ENCODE data around the gene CTTNBP2NL. TPM values are rescaled to one million over a fixed set of nuclear protein-coding genes. Genes with fewer than 3 reads are reported as not detected.
"Not testable (repeated sequence)": the region's sequence is repeated elsewhere in the genome, so short reads cannot be mapped to it uniquely, and the experiment has no call there.

The CTTNBP2NL gene
- total RNA-seq, 2 experiments from 2014 or later, result 2.8 to 7.0 TPM

DNA sequence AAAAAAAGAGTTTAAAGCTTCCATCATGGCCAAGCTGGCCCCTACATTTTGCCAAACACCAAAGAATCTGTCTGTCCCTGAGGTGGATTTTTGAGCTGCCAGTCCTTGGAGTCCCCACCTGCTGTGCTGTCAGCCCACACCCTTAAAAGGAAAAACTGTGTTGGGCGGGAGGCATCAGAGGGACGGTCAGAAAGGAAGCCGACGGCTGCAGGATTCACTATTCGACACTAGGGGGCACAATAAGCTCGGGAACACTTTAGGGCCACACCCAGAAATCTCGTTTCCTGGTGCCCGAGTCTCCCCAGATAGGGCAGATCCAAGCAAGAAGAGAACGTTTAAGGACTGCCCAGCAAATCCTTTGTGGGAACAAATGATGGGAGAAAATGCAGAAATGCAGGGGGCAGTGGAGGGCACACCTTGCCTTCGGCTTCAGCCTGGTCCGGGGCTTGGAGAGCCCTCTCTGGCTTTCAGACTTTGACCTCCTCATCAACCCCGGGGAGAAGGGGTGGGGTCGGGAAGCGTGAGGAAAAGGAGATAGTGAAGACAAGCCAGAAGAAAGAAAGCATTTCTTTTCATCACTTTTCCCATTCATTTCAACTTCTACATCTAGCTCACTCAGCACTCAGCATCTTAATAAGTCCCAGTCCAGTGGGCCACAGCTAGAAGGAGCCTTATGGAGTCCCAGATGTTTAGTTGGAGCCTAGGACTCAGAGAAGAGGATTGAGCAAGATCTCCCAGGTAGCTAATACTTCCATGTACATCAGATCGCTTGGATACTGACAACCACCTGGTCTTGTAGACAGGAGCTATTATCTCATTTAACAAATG is 5.0 kb upstream of the CTTNBP2NL start:
- Mint-ChIP-seq H3K27me3 (peaks cover 16% of the 10 kb centered on the region), H3K27ac (peak overlapping the region; percentile 72), H3K36me3 (no peaks in the 10 kb centered on the region), H3K9me3 (ENCODE audit: low read depth) (no peaks in the 10 kb centered on the region), H3K4me1 (peaks cover 48% of the 10 kb centered on the region), H3K4me3 (peak overlapping the region; percentile 76)
- ATAC-seq (peak; percentile 93), DNase-seq (peak; percentile 89)
- CTCF ChIA-PET, result interaction anchor here (0.5 to 7.3 kb wide), 35 partner anchors 10 to 682 kb away, joined by 3 to 171 read pairs (median 4); partner anchors contain the start of genes LRIG2, MOV10, PPM1J and RHOC

DNA sequence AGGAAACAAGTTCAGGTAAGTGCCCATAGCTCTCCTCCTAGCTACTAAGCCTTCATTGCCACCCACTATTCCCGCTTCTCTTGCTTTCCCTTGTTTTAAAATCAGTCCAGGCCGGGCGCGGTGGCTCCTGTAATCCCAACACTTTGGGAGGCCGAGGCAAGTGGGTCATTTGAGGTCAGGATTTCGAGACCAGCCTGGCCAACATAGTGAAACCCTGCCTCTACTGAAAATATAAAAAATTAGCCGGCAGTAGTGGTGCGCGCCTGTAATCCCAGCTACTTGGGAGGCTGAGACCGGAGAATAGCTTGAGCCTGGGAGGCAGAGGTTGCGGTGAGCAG is 4.4 kb upstream of the CTTNBP2NL start:
- CTCF ChIA-PET, result interaction anchor here (0.5 to 7.3 kb wide), 26 partner anchors 10 to 681 kb away, joined by 3 to 171 read pairs (median 6); partner anchors contain the start of genes LRIG2, PPM1J, RHOC and ST7L
- ATAC-seq (no peak), DNase-seq (no peak)
- Mint-ChIP-seq H3K4me1 (peaks cover 48% of the 10 kb centered on the region), H3K27me3 (peaks cover 16% of the 10 kb centered on the region), H3K9me3 (ENCODE audit: low read depth) (no peaks in the 10 kb centered on the region), H3K4me3 (peak overlapping the region; percentile 76), H3K36me3 (no peaks in the 10 kb centered on the region), H3K27ac (no peak overlapping the region)

DNA sequence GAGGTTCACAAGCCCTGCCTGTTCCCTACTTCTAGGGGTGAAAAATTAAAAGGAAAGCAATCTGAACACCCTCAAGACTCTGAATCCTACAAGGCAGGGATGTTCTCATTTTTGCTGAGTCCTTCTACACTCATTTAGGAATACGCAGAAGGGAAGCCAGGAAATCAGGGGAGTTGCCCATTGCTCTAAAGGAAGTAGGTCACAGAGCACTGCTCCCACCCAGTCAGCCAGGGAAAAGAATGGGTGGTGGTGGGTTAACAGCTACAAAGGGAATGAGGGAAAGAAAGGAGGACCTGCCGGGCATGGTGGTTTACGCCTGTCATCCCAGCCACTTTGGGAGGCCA is 2.4 kb upstream of the CTTNBP2NL start:
- Mint-ChIP-seq H3K27me3 (peaks cover 18% of the 10 kb centered on the region), H3K27ac (no peak overlapping the region), H3K4me3 (no peak overlapping the region), H3K4me1 (peaks cover 50% of the 10 kb centered on the region), H3K9me3 (ENCODE audit: low read depth) (no peaks in the 10 kb centered on the region), H3K36me3 (no peaks in the 10 kb centered on the region)
- CTCF ChIA-PET, result interaction anchor here (1.0 to 7.3 kb wide), 4 partner anchors 13 to 322 kb away, joined by 3 to 171 read pairs (median 6); partner anchors contain the start of gene PPM1J
- ATAC-seq (no peak), DNase-seq (no peak)

DNA sequence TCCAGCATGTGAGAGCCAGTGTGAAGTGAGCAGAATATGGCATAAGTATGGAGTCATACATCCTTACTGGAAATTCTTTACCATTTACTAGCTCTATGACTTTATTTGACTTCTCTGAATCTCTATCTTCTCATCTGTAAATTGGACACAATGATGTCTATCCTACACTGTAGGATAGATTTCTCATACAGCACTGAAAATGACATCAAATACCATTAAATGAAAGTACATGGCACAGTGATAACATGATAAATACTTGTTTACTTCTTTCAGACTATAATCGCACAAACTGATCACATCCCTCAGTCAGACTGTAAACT is 1.3 kb upstream of the CTTNBP2NL start:
- Mint-ChIP-seq H3K36me3 (no peaks in the 10 kb centered on the region), H3K4me1 (peaks cover 45% of the 10 kb centered on the region), H3K4me3 (no peak overlapping the region), H3K9me3 (ENCODE audit: low read depth) (no peaks in the 10 kb centered on the region), H3K27me3 (peaks cover 13% of the 10 kb centered on the region), H3K27ac (no peak overlapping the region)
- CTCF ChIA-PET, result interaction anchor here (0.8 to 7.3 kb wide), 7 partner anchors 14 to 320 kb away, joined by 3 to 171 read pairs (median 4); partner anchors contain the start of gene PPM1J
- no peak for DNase-seq
- no peak for ATAC-seq

DNA sequence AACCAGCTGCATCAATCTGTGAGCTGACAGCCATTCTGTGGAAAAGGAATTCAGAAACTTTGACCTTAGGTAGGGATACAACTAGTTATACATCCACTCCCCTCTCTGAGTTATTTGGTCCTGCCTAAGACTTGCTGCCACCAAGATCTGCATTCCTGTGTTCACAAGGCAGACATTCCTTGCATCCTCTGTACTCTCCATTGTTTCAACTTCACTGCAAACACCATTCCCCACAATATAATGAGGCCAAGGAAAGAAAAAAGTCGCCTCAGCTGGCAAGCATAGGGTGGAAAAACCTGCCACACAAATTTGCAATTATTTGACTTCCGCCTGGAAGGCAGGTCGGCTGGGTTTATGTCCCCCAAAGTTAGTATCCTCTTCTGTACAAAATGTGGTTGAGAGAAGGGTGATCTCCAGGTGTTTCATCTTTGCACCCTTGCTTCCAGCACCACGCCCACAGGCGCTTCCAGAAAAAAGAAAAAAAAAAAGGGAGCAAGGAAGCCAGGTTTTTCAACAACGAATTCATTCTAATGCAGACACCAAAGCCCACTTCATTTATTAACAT is 676 bp upstream of the CTTNBP2NL start:
- H3K27me3 Mint-ChIP-seq, result peaks cover 13% of the 10 kb centered on the region
- DNase-seq (no peak), ATAC-seq (no peak)
- no peaks in the 10 kb centered on the region for H3K9me3 Mint-ChIP-seq (ENCODE audit: low read depth)
- H3K4me1 Mint-ChIP-seq, result peaks cover 45% of the 10 kb centered on the region
- peak overlapping the region; percentile 77 for H3K4me3 Mint-ChIP-seq
- CTCF ChIA-PET, result interaction anchor here (1.2 to 7.3 kb wide), 6 partner anchors 15 to 313 kb away, joined by 3 to 171 read pairs (median 4); no protein-coding TSS in a partner anchor
- peak overlapping the region; percentile 33 for H3K27ac Mint-ChIP-seq
- no peaks in the 10 kb centered on the region for H3K36me3 Mint-ChIP-seq

DNA sequence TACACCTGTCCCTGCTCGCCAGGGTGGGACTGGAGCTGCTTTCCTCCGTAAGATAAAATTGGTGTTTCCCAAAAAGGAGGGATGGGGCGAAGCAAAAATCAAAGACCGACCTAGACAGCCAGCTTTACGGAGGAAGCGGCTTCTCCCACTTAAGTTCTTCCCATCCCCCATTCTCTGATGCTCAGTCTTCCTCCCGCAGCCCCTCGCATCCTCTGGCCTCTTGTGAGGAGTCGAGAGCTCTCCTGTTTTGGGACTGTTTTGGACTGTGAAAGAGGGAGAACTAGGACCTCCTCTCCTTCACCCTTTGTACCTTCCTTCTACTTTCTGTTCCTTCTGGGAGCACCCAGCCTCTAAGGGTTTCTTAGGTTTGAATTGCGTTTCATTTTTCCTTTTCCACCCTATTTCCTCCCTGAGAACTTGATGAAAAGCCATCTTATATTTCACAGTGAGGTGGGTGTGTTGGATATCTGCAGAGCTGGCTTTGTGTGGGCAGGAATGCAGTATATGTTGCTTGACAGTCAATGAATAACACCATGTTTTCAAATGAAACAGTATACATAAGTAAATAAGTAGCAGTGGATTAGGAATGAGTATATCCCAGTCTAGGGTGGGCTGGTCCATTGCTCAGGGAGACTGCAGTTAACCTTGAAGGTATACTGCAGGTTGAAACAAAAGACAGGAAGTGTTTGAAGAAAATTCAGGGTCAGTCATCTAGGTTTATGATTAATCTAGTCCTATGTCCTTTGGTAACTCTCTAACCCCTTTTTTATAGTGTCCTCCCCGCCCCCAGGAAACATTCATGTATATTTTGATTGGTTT is 848 bp downstream of the CTTNBP2NL start:
- CTCF ChIA-PET, result interaction anchor here (0.9 to 1.8 kb wide), 7 partner anchors 14 to 311 kb away, joined by 3 to 6 read pairs (median 3); no protein-coding TSS in a partner anchor
- no peak overlapping the region for H3K27ac Mint-ChIP-seq

DNA sequence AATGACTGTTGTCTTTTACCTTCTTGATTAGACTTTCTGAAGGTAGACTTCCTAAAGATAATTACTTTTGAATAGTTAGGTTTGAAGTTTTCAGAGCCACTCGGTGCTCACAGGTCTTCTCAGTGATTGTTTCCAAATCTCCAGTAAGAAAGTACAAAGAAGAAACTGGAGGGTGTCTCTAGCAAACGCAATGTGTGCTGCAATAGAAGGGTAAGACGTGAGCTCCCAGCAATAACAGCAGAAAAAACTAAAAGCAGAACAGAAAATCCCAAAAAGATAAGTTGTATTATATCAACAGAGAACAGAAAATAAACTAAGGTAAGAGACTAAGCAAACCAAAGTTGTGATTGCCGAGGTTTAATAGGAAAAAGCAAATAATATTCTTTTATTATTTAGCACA is 1.8 kb downstream of the CTTNBP2NL start:
- peaks cover 15% of the 10 kb centered on the region for H3K27me3 Mint-ChIP-seq
- CTCF ChIA-PET, result interaction anchor here (1.2 to 1.5 kb wide), 2 partner anchors 21 to 68 kb away, joined by 3 to 6 read pairs; no protein-coding TSS in a partner anchor
- no peaks in the 10 kb centered on the region for H3K9me3 Mint-ChIP-seq (ENCODE audit: low read depth)

More for the DNA sequence above, 848 bp downstream of the CTTNBP2NL start:
- Mint-ChIP-seq H3K9me3 (ENCODE audit: low read depth) (no peaks in the 10 kb centered on the region), H3K4me1 (peaks cover 35% of the 10 kb centered on the region), H3K4me3 (peak overlapping the region; percentile 77), H3K36me3 (no peaks in the 10 kb centered on the region), H3K27me3 (peaks cover 15% of the 10 kb centered on the region)
- ATAC-seq, result no peak
- no peak for DNase-seq

DNA sequence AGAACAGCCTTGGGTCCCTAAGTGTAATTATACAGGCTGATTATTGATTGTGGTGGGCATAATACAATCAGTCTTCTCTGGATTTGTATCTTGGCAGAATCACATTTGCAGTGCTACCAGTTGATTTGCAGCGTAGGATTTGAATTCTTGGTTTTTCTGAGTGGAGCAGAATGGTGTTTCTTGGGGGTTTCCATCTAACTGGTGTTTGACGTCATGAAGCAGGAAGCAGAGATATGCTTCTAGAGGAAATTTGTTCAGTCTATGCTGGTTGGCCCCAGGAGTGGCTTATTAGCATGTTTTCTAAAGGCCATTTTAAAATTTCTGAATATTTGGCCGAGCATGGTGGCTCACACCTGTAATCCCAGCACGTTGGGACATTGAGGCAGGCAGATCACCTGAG is 3.4 kb downstream of the CTTNBP2NL start:
- CTCF ChIA-PET, result interaction anchor here (3.2 kb wide), 1 partner anchor 67 kb away, joined by 6 read pairs; no protein-coding TSS in a partner anchor
- ATAC-seq (no peak), DNase-seq (no peak)
- Mint-ChIP-seq H3K27me3 (peaks cover 11% of the 10 kb centered on the region), H3K9me3 (ENCODE audit: low read depth) (no peaks in the 10 kb centered on the region), H3K27ac (no peak overlapping the region), H3K4me3 (no peak overlapping the region), H3K36me3 (no peaks in the 10 kb centered on the region), H3K4me1 (peaks cover 27% of the 10 kb centered on the region)

More for the DNA sequence above, 1.8 kb downstream of the CTTNBP2NL start:
- DNase-seq (no peak), ATAC-seq (no peak)
- no peak overlapping the region for H3K27ac Mint-ChIP-seq
- no peak overlapping the region for H3K4me3 Mint-ChIP-seq
- no peaks in the 10 kb centered on the region for H3K36me3 Mint-ChIP-seq
- H3K4me1 Mint-ChIP-seq, result peaks cover 35% of the 10 kb centered on the region

DNA sequence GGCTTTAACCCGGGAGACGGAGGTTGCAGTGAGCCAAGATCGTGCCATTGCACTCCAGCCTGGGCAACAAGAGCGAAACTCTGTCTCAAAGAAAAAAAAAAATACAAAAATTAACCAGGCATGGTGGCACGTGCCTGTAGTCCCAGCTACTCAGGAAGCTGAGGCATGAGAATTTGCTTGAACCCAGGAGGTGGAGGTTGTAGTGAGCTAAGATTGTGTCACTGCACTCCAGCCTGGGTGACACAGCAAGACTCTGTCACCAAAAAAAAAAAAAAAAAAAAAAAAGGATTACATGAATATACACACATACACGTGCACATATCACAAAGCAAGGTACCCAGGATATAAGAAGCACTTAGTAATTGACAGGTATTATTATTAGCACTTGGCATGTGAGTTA is 4.7 kb downstream of the CTTNBP2NL start:
- Mint-ChIP-seq H3K27me3 (peaks cover 11% of the 10 kb centered on the region), H3K4me1 (peaks cover 17% of the 10 kb centered on the region)
- CTCF ChIA-PET, result interaction anchor here (3.2 kb wide), 1 partner anchor 66 kb away, joined by 6 read pairs; no protein-coding TSS in a partner anchor
- H3K36me3 Mint-ChIP-seq; DNase-seq; ATAC-seq; H3K9me3 Mint-ChIP-seq (ENCODE audit: low read depth); H3K27ac Mint-ChIP-seq; H3K4me3 Mint-ChIP-seq: not testable (repeated sequence)

DNA sequence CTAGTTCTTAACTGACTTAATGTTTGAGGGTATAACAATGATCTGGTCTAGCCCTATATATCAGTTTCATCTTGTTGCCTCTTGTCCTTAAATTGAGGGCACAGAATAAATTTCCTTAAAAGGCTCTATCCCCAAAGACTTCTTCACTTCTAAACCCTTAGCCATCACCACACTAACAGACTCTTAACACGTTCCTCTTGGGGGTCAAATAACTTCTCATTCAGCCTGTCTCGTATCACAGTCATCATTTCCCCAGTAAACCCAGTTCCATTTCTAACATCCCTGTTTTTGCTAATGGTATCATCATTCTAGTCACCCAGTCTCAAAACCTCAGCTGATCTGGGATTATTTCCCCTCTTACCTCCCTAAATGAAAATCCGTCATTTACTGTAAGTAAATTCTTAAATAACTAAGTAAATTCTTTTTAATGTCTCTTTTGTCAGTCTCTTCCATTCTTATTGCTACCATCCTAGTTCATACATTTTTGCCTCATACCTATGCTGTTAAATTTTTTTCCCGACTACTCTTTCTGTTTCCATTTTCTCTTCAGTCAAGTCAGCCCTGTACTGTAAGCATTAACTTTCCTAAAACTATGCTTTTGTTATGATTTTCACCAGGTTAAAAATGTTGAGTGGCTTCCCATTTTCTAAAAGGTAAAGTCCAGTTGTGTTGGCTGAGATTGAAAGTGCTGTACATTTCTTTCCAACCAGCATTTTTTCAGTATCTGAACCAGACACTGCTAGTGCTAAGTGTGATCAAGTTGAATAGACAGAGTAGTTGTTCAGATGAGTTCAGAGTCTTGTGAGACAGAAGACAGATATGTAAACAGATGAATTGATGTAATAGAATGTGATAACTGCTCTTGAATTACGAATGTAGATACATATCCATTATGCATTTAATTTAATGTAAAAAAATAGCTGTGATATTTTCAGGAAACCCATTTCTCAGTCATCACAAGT is 6.9 kb downstream of the CTTNBP2NL start:
- peaks cover 2% of the 10 kb centered on the region for H3K27me3 Mint-ChIP-seq
- H3K4me3 Mint-ChIP-seq, result no peak overlapping the region
- H3K36me3 Mint-ChIP-seq, result no peaks in the 10 kb centered on the region
- ATAC-seq (no peak), DNase-seq (no peak)
- H3K4me1 Mint-ChIP-seq, result peaks cover 6% of the 10 kb centered on the region
- CTCF ChIA-PET, result interaction anchor here (1.2 kb wide), 1 partner anchor 12 kb away, joined by 4 read pairs; no protein-coding TSS in a partner anchor
- H3K9me3 Mint-ChIP-seq (ENCODE audit: low read depth), result no peaks in the 10 kb centered on the region
- H3K27ac Mint-ChIP-seq, result no peak overlapping the region

DNA sequence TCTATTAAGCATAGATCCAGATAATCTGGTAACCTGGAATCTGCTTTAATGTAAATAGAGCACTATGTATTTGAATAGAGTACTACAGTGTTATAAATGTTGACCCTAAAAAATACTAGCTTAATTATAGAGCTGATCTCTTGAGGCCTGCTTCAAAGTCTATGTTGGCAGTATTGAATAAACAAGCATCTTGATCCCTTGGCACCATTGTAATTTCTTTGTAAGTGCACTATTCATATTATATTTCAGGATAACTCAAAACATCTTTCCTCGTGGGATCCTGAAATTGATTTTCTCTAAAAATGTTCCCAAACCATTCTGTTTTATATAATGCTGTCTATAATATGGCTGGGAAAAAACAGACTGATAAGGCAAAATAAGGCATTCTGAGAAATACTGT is 10.8 kb downstream of the CTTNBP2NL start:
- H3K27ac Mint-ChIP-seq, result no peak overlapping the region
- H3K4me3 Mint-ChIP-seq, result no peak overlapping the region
- no peaks in the 10 kb centered on the region for H3K36me3 Mint-ChIP-seq
- CTCF ChIA-PET, result interaction anchor here (1.2 to 2.4 kb wide), 2 partner anchors 16 to 17 kb away, joined by 4 to 8 read pairs; no protein-coding TSS in a partner anchor
- ATAC-seq, result no peak
- H3K4me1 Mint-ChIP-seq, result peaks cover 2% of the 10 kb centered on the region
- H3K27me3 Mint-ChIP-seq, result peaks cover 4% of the 10 kb centered on the region
- no peak for DNase-seq
- H3K9me3 Mint-ChIP-seq (ENCODE audit: low read depth), result no peaks in the 10 kb centered on the region

DNA sequence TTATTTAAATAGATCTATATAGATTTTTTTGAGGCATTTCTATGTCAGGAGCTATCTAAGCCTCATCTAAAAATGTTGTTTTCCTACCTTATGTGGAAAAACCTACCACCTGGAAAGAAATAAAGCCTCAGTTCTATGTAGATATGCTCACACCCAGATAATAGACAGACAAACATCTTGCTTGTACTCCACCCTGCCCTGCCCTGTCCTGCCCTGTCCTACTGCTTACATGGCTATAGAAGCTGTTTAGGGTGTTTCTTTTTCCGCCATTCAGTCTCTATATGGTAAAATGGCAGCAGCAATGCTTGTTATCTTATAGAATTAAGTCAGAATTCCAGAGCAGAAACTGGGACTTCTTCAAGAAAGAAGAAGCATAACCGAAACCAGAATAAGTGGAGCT is 13.4 kb downstream of the CTTNBP2NL start:
- no peak for ATAC-seq
- DNase-seq, result no peak
- Mint-ChIP-seq H3K27ac (no peak overlapping the region), H3K36me3 (no peaks in the 10 kb centered on the region), H3K4me1 (no peaks in the 10 kb centered on the region), H3K9me3 (ENCODE audit: low read depth) (no peaks in the 10 kb centered on the region), H3K27me3 (peaks cover 4% of the 10 kb centered on the region), H3K4me3 (no peak overlapping the region)
- CTCF ChIA-PET, result interaction anchor here (3.0 kb wide), 1 partner anchor 18 kb away, joined by 15 read pairs; no protein-coding TSS in a partner anchor
